HEK293T (cell line): ENCODE measurements around the gene SRP14.

Experiments used
- FOXK2 ChIP-seq: fragments of 450-650 bp; IDR thresholded peaks from 2 replicates; pipeline ENCODE4 v1.6.1; 2016; ENCODE audit warnings: mild to moderate bottlenecking
- FOXM1 ChIP-seq: fragments of 450-650 bp; IDR thresholded peaks from 2 replicates; pipeline ENCODE4 v1.6.1; 2017; ENCODE audit warnings: mild to moderate bottlenecking, borderline replicate concordance
- SP1 ChIP-seq: fragments of 450-650 bp; IDR thresholded peaks from 2 replicates; pipeline ENCODE4 v1.6.1; 2017
- SUZ12 ChIP-seq: fragments of 450-650 bp; IDR thresholded peaks from 2 replicates; pipeline ENCODE4 v1.6.1; 2016; ENCODE audit warnings: mild to moderate bottlenecking

GRCh38 chr15:39998511-39999077 is 40.4 kb downstream of the SRP14 start:
- TF ChIP-seq SP1 (no peak), FOXM1 (no peak), FOXK2 (no peak), SUZ12 (no peak)
